ENCODE results near the gene ZNF334.
A peak's percentile ranks its signal among the peaks of the same experiment; 100 is the strongest.

Gene ZNF334

GRCh38 chr20:46485431-46485830 is 27.9 kb downstream of the ZNF334 start:
- peak; percentile 6 for DNase-seq (ENCODE audit: low read depth)

- DNase-seq (ENCODE audit: low read depth), result no peak
Measured at GRCh38 chr20:46484954-46485353, 28.4 kb downstream of the ZNF334 start.

GRCh38 chr20:46483879-46484278 is 29.5 kb downstream of the ZNF334 start:
- DNase-seq (ENCODE audit: low read depth), result no peak

- DNase-seq (ENCODE audit: low read depth), result no peak
Measured at GRCh38 chr20:46482864-46483263, 30.5 kb downstream of the ZNF334 start.

GRCh38 chr20:46477640-46478039 is 35.7 kb downstream of the ZNF334 start:
- no peak for DNase-seq (ENCODE audit: low read depth)

GRCh38 chr20:46477225-46477624 is 36.1 kb downstream of the ZNF334 start:
- no peak for DNase-seq (ENCODE audit: low read depth)

GRCh38 chr20:46468508-46468907 is 44.9 kb downstream of the ZNF334 start:
- no peak for DNase-seq (ENCODE audit: low read depth)

- DNase-seq (ENCODE audit: low read depth), result no peak
Measured at GRCh38 chr20:46464451-46464850, 48.9 kb downstream of the ZNF334 start.

GRCh38 chr20:46463852-46464251 is 49.5 kb downstream of the ZNF334 start:
- DNase-seq (ENCODE audit: low read depth), result no peak

- no peak for DNase-seq (ENCODE audit: low read depth)
Measured at GRCh38 chr20:46461808-46462207, 51.6 kb downstream of the ZNF334 start.

- no peak for DNase-seq (ENCODE audit: low read depth)
Measured at GRCh38 chr20:46458866-46459750, 54.3 kb downstream of the ZNF334 start.

GRCh38 chr20:46456255-46457028 is 56.9 kb downstream of the ZNF334 start:
- no peak for DNase-seq (ENCODE audit: low read depth)

GRCh38 chr20:46455729-46456128 is 57.6 kb downstream of the ZNF334 start:
- no peak for DNase-seq (ENCODE audit: low read depth)
